Measurements from ENCODE around the gene CDKAL1.
"Not testable (repeated sequence)": the region's sequence is repeated elsewhere in the genome, so short reads cannot be mapped to it uniquely, and the experiment has no call there.

The CDKAL1 gene

GRCh38 chr6:20644667-20645370, 110.6 kb downstream of the CDKAL1 start:
- DNase-seq, result no peak

GRCh38 chr6:20645572-20645971, 111.3 kb downstream of the CDKAL1 start:
- DNase-seq, result not testable (repeated sequence)

GRCh38 chr6:20647585-20647984, 113.3 kb downstream of the CDKAL1 start:
- no peak for DNase-seq

GRCh38 chr6:20649696-20650470, 115.6 kb downstream of the CDKAL1 start:
- not testable (repeated sequence) for DNase-seq

GRCh38 chr6:20652299-20653084, 118.2 kb downstream of the CDKAL1 start:
- DNase-seq, result no peak

- no peak for DNase-seq
Observed at GRCh38 chr6:20653085-20653479, 118.8 kb downstream of the CDKAL1 start.

GRCh38 chr6:20655317-20655716, 121.1 kb downstream of the CDKAL1 start:
- no peak for DNase-seq

GRCh38 chr6:20657274-20657800, 123.1 kb downstream of the CDKAL1 start:
- DNase-seq, result no peak

- DNase-seq, result no peak
Observed at GRCh38 chr6:20658053-20658452, 123.8 kb downstream of the CDKAL1 start.

GRCh38 chr6:20658516-20658915, 124.3 kb downstream of the CDKAL1 start:
- no peak for DNase-seq

GRCh38 chr6:20660534-20660933, 126.3 kb downstream of the CDKAL1 start:
- no peak for DNase-seq

GRCh38 chr6:20661721-20662120, 127.5 kb downstream of the CDKAL1 start:
- DNase-seq, result peak; percentile 20

GRCh38 chr6:20664250-20664649, 130.0 kb downstream of the CDKAL1 start:
- DNase-seq, result no peak

GRCh38 chr6:20665290-20665689, 131.0 kb downstream of the CDKAL1 start:
- DNase-seq, result no peak

GRCh38 chr6:20669571-20670314, 135.5 kb downstream of the CDKAL1 start:
- no peak for DNase-seq

GRCh38 chr6:20670750-20671149, 136.5 kb downstream of the CDKAL1 start:
- DNase-seq, result no peak

- no peak for DNase-seq
Observed at GRCh38 chr6:20672038-20672437, 137.8 kb downstream of the CDKAL1 start.

GRCh38 chr6:20673458-20673857, 139.2 kb downstream of the CDKAL1 start:
- no peak for DNase-seq

GRCh38 chr6:20674664-20675063, 140.4 kb downstream of the CDKAL1 start:
- no peak for DNase-seq

- no peak for DNase-seq
Observed at GRCh38 chr6:20678831-20679352, 144.6 kb downstream of the CDKAL1 start.

- DNase-seq, result no peak
Observed at GRCh38 chr6:20680697-20681165, 146.5 kb downstream of the CDKAL1 start.

- no peak for DNase-seq
Observed at GRCh38 chr6:20681243-20681684, 147.0 kb downstream of the CDKAL1 start.
